ENCODE results near the gene B3GNT9.

DNA sequence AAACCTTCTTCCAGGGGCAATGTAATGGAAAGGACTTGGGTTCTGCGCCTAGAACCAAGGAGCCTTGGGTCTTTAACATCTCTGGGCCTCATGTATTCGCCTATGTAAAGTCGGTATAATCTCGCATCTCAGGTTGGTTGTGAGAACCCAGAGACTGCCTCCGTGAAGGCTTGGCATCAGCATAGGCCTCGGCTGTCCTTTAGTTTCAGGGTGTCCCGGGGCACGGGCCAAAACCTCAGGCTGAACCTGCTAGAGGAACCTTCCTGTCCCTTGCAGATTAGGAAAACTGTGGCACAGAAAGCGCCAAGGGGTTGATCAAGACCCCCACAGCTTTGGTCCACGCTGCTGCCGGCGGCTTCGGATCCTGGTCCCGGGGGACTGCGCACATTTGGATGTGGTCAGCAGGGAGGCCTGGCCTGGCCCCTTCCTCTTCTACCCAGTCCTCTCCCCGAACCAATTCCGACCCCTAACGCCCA is 41.8 kb downstream of the B3GNT9 start:
- TF ChIP-seq GATA3 (IDR thresholded peaks at IDR 0.05; ENCODE audit: low read depth, low read length) = no peak
- TF ChIP-seq GATA2 (IDR thresholded peaks at IDR 0.05; ENCODE audit: low read depth, low read length) = no peak

Data from SH-SY5Y (cell line).